WTC11 (cell line): ENCODE results near the gene ZNHIT1. TPM values are rescaled to one million over a fixed set of nuclear protein-coding genes. Genes with fewer than 3 reads are reported as not detected.

Experiments
- ATAC-seq: fragments of 200-7000 bp; cut with Tn5 transposase; 2 replicates; pipeline ENCODE4 v1.10.0; 2021; ENCODE audit warnings: mild to moderate bottlenecking, moderate library complexity
- CTCF ChIA-PET: fragments of 300-600 bp; sonication (Branson Sonifier 250); formaldehyde crosslinking; loops from one replicate; lab custom pipeline; 2021; ENCODE audit warnings: antibody characterized with exemption; lab: Charles Lee
- POLR2A ChIA-PET: fragments of 350-600 bp; sonication (Branson Sonifier 250); formaldehyde crosslinking; loops from one replicate; lab custom pipeline; 2021; ENCODE audit warnings: antibody characterized with exemption; lab: Charles Lee
- DNase-seq: peaks from one replicate; pipeline ENCODE4 v3.0.0; 2021; ENCODE audit warnings: low spot score
- H3K27ac Mint-ChIP-seq: 2 replicates; pipeline ENCODE4 v1.8.0; 2021; ENCODE audit warnings: mixed read lengths
- H3K27me3 Mint-ChIP-seq: 2 replicates; pipeline ENCODE4 v1.8.0; 2021; ENCODE audit warnings: low read depth, mild to moderate bottlenecking, moderate library complexity, mixed read lengths
- H3K36me3 Mint-ChIP-seq: 2 replicates; pipeline ENCODE4 v1.8.0; 2021; ENCODE audit warnings: mixed read lengths
- H3K4me1 Mint-ChIP-seq: 2 replicates; pipeline ENCODE4 v1.8.0; 2022; ENCODE audit warnings: mixed read lengths
- H3K4me3 Mint-ChIP-seq: 2 replicates; pipeline ENCODE4 v1.8.0; 2021; ENCODE audit warnings: mild to moderate bottlenecking, moderate library complexity, mixed read lengths
- H3K9me3 Mint-ChIP-seq: 2 replicates; pipeline ENCODE4 v1.8.0; 2021; ENCODE audit warnings: mixed read lengths
- E2F5 ChIP-seq: sonication (generic); formaldehyde crosslinking; IDR thresholded peaks from 2 replicates; pipeline ENCODE4 v1.8.1; 2022; ENCODE audit warnings: mild to moderate bottlenecking, moderate library complexity, missing genetic modification reagents
- MYBL2 ChIP-seq: sonication (generic); formaldehyde crosslinking; IDR thresholded peaks from 2 replicates; pipeline ENCODE4 v1.8.1; 2023; ENCODE audit warnings: mild to moderate bottlenecking, moderate library complexity, missing genetic modification reagents
- NR1H2 ChIP-seq: sonication (generic); formaldehyde crosslinking; IDR thresholded peaks from 2 replicates; pipeline ENCODE4 v1.9.0; 2021; ENCODE audit warnings: mild to moderate bottlenecking, moderate library complexity, missing genetic modification reagents
- NR3C1 ChIP-seq: sonication (generic); formaldehyde crosslinking; conservative IDR thresholded peaks from 2 replicates; pipeline ENCODE4 v1.8.1; 2023; ENCODE audit warnings: low read depth, mild to moderate bottlenecking, missing genetic modification reagents
- PRDM15 ChIP-seq: sonication (generic); formaldehyde crosslinking; IDR thresholded peaks from 2 replicates; pipeline ENCODE4 v1.8.0; 2022; ENCODE audit warnings: missing genetic modification reagents
- TEAD1 ChIP-seq: sonication (generic); formaldehyde crosslinking; IDR thresholded peaks from 2 replicates; pipeline ENCODE4 v1.8.0; 2022; ENCODE audit warnings: mild to moderate bottlenecking, missing genetic modification reagents
- ZBTB43 ChIP-seq: sonication (generic); formaldehyde crosslinking; IDR thresholded peaks from 2 replicates; pipeline ENCODE4 v1.8.1; 2023; ENCODE audit warnings: mild to moderate bottlenecking, missing genetic modification reagents
- total RNA-seq: library from RNA; stranded (reverse); gene quantifications from 3 replicates; pipeline ENCODE4 v1.2.3, GENCODE V29; 2021

Gene ZNHIT1
- total RNA-seq, 1 experiment from 2014 or later = 63.9 TPM

GRCh38 chr7:101237206-101238067 lies 19.5 kb downstream of the ZNHIT1 start, which contains the start of gene CLDN15:
Gene CLDN15, minus strand, starts transcription at chr7:101237802. Its CDS starts 221 bp downstream, at chr7:101237581.
- TF ChIP-seq E2F5 (CRISPR knock-in tag) = no peak
- TF ChIP-seq NR3C1 (CRISPR knock-in tag) = no peak
- 0 out of 2 replicates have a peak, but pooled peaks have one; percentile 34 for TF ChIP-seq PRDM15
- ChIA-PET CTCF (interaction anchor here (1.2 to 8.0 kb wide), 9 partner anchors 20 to 96 kb away, joined by 3 to 80 read pairs (median 4); partner anchors contain the start of genes PLOD3 and ZNHIT1), POLR2A (interaction anchor here (1.1 kb wide), 1 partner anchor 11 kb away, joined by 3 read pairs; no protein-coding TSS in a partner anchor)
- ATAC-seq = no peak
- H3K4me1 Mint-ChIP-seq = peaks cover 26% of the 10 kb centered on the region
- H3K27me3 Mint-ChIP-seq = no peaks in the 10 kb centered on the region
- DNase-seq = no peak
- H3K36me3 Mint-ChIP-seq = peaks cover 4% of the 10 kb centered on the region; the same call in 1 of the 2 replicates
- no peak within 1 kb of the TSS for H3K4me3 Mint-ChIP-seq
- peak within 1 kb of the TSS; percentile 88 for H3K27ac Mint-ChIP-seq
- no peaks in the 10 kb centered on the region for H3K9me3 Mint-ChIP-seq

GRCh38 chr7:101238226-101239182 lies 20.5 kb downstream of the ZNHIT1 start:
- Mint-ChIP-seq H3K36me3 (peaks cover 4% of the 10 kb centered on the region; the same call in 1 of the 2 replicates), H3K9me3 (no peaks in the 10 kb centered on the region), H3K4me3 (no peak overlapping the region), H3K27me3 (no peaks in the 10 kb centered on the region), H3K4me1 (peaks cover 22% of the 10 kb centered on the region), H3K27ac (peak overlapping the region; percentile 88)
- DNase-seq (no peak), ATAC-seq (no peak)
- TF ChIP-seq ZBTB43 (CRISPR knock-in tag) (no peak), MYBL2 (CRISPR knock-in tag) (no peak)
- ChIA-PET POLR2A (interaction anchor here (0.6 kb wide), 1 partner anchor 82 kb away, joined by 3 read pairs; no protein-coding TSS in a partner anchor), CTCF (interaction anchor here (0.6 to 8.0 kb wide), 9 partner anchors 14 to 95 kb away, joined by 3 to 80 read pairs (median 7); partner anchors contain the start of genes PLOD3 and ZNHIT1)

GRCh38 chr7:101239191-101239950 lies 21.4 kb downstream of the ZNHIT1 start:
- no peak overlapping the region for H3K4me3 Mint-ChIP-seq
- H3K27me3 Mint-ChIP-seq = no peaks in the 10 kb centered on the region
- H3K9me3 Mint-ChIP-seq = no peaks in the 10 kb centered on the region
- no peak for TF ChIP-seq TEAD1 (CRISPR knock-in tag)
- no peak for TF ChIP-seq NR1H2 (CRISPR knock-in tag)
- H3K27ac Mint-ChIP-seq = no peak overlapping the region
- DNase-seq = no peak
- ChIA-PET POLR2A (interaction anchor here (0.6 kb wide), 1 partner anchor 83 kb away, joined by 3 read pairs; no protein-coding TSS in a partner anchor), CTCF (interaction anchor here (0.6 to 8.0 kb wide), 6 partner anchors 13 to 51 kb away, joined by 4 to 80 read pairs (median 8); partner anchors contain the start of genes PLOD3 and ZNHIT1)
- peaks cover 23% of the 10 kb centered on the region for H3K4me1 Mint-ChIP-seq
- H3K36me3 Mint-ChIP-seq = peaks cover 4% of the 10 kb centered on the region; the same call in 1 of the 2 replicates
- no peak for ATAC-seq
